C4-2B (cell line): Measurements from ENCODE around the gene B3GLCT.

ENCODE experiments used
- ZFX ChIP-seq: fragments of 450-650 bp; IDR thresholded peaks from 2 replicates; pipeline ENCODE4 v1.6.1; 2017
- TF ChIP-seq, protein P1 (sequence below): fragments of 450-650 bp; conservative IDR thresholded peaks from 2 replicates; pipeline ENCODE4 v1.5.1; 2017; ENCODE audit warnings: mild to moderate bottlenecking

DNA sequence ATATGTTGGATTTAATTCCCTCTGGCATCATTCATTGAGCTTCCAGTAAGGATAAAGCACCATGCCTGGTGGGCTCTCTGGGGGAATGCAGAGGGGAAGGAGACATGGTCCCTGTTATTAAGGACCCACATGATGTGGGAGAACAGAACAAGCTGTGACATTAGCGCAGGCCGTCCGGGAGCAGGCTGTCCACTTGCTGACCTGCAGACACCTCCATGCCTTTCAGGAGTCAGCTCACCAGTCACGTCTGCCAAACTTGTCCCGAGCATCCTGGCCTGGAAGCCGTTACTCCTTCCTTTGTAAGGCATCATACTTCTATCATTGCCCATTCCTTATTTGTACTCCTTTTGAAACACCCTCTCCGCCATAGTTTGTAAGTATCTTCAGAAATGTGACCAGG, 23.4 kb downstream of the B3GLCT start:
- TF ChIP-seq, protein P1, sequence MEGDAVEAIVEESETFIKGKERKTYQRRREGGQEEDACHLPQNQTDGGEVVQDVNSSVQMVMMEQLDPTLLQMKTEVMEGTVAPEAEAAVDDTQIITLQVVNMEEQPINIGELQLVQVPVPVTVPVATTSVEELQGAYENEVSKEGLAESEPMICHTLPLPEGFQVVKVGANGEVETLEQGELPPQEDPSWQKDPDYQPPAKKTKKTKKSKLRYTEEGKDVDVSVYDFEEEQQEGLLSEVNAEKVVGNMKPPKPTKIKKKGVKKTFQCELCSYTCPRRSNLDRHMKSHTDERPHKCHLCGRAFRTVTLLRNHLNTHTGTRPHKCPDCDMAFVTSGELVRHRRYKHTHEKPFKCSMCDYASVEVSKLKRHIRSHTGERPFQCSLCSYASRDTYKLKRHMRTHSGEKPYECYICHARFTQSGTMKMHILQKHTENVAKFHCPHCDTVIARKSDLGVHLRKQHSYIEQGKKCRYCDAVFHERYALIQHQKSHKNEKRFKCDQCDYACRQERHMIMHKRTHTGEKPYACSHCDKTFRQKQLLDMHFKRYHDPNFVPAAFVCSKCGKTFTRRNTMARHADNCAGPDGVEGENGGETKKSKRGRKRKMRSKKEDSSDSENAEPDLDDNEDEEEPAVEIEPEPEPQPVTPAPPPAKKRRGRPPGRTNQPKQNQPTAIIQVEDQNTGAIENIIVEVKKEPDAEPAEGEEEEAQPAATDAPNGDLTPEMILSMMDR, result no peak
- TF ChIP-seq ZFX, result no peak
